Stimulated activated CD4-positive, alpha-beta T cell treated with anti-CD3 and anti-CD28 coated beads, Interleukin-1b, Interleukin-23, amount 100 ng/mL, for 48 hours (primary cell): ENCODE results near the gene LRP1.

Experiments
- DNase-seq: peaks from one replicate; pipeline ENCODE4 v3.0.0-alpha.2; 2020

The LRP1 gene

DNA sequence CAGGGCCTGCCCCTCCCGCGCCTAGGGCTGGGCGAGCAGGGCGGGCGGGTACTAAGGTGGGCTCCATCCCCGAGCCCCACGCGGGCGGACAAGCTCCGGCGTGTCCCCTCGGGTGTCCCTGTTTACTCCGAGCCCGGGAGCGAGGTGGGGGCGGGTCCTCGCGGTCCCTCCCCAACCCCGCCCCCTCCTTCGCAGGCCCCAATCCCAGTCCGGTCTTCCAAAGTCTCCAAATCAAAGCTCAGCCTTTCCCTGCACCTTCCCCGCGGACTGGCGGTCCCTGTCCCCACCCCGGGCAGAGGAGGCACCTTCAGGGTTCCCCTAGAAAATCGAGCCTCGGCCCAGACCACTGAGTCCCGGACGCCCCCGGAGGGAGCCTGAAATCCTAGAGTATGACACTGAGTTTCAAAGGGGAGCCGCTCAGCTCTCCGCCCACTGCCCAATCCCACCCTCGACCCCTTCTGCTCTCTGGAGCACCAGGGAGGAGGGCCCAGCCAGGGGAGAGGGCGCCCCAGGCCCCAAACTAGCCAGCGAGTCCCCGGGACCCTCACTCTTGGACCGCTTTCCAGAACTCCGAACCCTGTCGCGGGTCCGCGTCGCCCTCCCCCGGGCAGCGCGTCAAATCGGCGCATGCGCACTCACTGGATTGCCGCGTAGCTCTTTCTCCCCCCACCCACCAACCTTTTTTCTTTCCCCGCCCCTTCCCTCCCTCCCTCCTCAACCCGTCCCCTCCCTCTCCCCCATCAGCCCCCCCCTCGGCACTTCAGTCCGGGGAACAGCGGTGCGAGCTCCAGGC lies at the start of gene LRP1:
LRP1 (plus strand) TSS at position 758 of the 793 bp plus-strand sequence. CDS start 482 bp downstream, outside the sequence.
- peak; percentile 66 for DNase-seq

DNA sequence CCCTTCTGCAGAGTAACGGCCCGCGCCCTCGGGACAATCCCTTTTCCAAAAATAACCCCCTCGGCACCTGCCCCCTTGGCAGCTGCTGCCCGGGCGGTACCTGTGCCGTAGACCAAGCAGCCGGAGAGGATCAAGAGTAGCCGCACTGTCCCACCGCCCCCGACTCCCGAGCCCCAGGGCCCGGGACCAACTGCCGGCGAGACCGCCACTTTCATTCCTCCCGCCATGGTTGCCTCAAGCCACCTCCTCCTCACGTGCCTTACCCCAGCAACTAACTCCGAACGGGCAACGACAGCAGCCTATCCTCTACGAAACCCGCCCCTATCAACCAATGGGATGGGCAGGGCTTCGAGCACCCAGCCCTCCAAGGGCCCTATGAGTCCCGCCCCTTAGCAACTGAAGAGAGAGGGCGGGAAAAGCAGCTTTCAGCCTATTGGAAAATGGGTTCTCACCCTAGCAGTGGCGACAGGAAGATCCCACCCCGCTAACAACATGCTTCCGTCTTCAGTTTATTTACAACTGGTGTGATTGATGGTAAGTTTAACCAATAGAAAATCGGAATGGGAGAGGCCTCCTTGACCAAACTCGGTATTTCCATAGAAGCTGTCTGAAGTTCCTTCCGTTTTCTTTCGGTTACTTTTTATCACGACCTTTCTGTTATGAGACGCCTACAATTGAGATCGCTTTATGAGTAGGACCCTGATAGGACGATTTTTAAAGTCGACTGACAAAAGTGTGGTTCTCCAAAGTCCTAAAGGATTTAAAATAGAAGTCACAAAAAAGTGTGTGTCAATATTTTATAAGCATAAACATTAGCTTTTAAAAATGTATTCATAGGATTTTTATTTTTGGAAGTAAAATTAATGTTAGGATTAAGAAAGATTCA lies 49.5 kb upstream of the LRP1 start, which contains the start of gene NEMP1:
NEMP1 (minus strand) TSS at position 273 of the 886 bp plus-strand sequence; CDS start at position 227, 46 bp downstream.
- DNase-seq: peak; percentile 98

DNA sequence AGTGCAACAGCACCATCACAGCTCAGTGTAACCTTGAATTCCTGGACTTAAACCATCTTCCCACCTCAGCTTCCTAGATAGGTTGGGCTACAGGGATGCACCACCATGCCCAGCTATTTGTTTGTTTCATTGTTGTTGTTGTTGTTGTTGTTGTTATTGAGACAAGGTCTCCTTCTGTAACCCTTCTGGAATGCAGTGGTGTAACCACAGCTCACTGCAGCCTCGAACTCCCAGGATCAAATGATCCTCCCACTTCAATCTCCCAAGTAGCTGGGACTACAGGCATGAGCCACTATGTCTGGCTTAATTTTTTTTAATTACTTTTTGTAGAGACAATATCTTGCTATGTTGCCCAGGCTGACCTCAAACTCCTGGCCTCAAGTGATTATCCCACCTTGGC lies 48.5 kb upstream of the LRP1 start:
- DNase-seq: no peak

DNA sequence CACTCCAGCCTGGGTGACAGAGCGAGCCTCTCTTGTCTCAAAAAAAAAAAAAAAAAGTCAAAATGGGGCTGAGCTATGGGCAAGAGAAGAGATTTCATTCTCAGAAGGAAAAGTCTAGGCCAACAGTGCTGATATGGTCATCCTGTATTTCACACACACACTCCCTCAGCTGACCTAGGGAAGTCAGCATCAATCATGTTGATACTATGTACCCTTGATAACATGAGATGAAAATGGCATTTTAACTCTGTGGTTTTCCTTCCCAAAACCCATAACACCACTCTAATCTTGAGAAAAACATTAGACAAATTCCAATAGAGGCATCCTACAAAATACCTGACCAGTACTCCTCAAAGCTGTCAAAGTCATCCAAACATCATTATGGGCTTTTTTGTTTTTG lies 47.4 kb upstream of the LRP1 start:
- DNase-seq: no peak

DNA sequence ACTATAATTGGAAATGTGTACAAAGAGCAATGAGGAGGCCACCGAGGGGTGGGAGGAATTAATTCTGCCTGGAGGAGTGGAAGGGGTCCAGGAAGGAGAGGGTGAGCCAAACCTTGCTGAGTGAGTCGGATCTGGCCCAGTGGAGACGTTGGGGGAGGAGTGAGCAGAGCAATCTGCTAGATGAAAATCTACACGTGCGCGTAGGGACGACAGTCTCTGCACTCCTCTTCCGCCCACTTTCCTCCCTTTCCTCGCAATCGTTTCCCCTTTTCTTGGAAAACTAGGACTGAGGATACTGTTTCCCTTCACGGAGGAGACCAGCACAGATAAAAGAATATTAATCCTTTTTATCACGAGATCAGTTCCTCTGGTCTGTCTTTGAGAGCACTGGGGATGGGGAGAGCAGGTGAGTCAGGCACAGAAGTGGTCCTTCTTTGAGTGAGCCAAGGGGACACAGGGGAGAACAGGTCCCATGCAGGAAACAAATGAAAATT lies 42.2 kb upstream of the LRP1 start:
- peak; percentile 43 for DNase-seq

DNA sequence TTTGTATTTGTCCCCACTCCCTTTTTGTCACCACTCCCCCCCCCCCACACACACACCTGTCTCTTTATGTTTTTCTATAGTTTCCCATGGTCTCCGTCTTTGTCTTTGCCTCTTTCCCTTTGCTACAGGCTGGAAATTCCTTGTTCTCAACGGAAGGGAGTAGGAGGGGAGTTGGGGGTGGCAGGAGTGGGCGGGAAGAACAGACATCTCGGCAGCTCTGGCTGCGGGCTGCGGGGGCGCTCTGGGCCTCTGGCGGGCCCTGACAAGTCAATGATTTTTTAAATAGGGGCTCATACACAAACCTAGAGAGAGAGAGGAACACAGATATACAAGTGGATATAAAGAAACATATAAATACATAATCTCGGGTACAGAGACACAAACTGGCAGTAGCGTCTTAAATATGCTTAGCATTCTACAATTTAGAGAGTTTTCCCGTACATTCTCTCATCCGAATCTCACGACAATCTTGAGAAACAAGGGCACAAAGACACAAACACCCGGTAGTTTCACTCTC lies 41.7 kb upstream of the LRP1 start:
- DNase-seq: peak; percentile 37

DNA sequence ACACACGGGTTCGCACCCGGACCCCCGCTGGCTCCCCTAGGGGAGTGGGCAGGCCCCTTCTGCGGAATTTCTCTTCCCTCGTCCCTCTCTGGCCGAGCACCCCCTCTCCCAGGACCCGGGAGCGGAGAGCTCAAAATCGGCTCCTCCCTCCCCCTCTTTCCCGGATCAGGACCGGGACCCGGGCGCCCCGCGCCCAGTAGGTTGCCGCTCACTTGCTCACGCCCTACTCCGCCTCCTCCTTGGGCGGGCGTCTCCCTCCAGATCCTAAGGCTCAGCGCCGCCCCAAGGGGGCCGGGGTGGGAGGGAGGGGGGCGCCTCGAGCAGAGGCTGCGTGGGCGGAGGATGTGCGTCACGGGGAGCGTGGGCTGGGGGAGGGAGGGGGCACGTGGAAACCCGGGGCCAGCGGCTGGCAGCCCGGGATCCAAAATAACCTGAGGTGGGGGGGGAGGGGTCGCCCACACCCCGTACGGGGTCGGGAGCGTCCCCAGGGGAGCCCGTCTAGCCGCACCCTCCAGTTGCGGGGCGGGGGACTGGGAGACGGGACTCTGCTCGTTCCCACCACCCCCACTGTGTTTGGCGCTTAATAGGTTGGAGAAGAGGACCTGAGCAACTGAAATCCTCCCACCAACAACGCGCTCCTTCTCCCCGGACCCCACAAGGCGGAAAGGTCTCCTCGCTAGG lies 41.1 kb upstream of the LRP1 start:
- DNase-seq: peak; percentile 91

DNA sequence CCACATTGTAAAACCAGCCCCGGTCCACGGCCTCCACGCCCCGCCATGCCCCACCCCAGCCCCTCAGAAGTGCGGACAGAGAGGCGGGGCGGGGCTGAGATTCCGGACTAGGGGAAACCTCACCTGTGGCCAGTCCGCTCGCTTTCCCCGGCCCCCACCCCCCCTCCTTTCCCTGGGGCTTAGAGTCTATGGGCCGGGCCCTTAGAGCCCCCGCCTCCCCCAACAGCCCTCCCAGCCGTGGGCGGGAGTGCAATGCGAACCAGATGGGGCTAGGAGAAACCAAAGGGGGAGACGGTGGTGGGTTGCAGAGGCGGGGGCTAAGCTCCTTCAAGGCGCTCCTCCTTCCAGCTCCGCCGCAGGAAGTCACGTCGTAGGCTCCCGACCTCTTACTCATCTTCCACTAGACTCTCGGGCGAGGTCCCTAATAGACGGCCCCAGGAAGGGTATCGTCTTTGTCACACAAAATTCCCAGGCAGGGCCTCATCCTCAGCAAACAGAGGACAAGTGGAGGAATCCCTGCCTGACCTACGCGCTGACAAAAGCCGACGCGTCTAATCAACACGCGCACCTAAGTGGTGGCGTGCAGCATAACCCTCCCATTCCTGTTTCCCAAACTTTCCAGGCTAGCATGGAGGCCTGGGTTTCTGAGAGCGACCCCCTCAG lies 40.5 kb upstream of the LRP1 start:
- peak; percentile 85 for DNase-seq

DNA sequence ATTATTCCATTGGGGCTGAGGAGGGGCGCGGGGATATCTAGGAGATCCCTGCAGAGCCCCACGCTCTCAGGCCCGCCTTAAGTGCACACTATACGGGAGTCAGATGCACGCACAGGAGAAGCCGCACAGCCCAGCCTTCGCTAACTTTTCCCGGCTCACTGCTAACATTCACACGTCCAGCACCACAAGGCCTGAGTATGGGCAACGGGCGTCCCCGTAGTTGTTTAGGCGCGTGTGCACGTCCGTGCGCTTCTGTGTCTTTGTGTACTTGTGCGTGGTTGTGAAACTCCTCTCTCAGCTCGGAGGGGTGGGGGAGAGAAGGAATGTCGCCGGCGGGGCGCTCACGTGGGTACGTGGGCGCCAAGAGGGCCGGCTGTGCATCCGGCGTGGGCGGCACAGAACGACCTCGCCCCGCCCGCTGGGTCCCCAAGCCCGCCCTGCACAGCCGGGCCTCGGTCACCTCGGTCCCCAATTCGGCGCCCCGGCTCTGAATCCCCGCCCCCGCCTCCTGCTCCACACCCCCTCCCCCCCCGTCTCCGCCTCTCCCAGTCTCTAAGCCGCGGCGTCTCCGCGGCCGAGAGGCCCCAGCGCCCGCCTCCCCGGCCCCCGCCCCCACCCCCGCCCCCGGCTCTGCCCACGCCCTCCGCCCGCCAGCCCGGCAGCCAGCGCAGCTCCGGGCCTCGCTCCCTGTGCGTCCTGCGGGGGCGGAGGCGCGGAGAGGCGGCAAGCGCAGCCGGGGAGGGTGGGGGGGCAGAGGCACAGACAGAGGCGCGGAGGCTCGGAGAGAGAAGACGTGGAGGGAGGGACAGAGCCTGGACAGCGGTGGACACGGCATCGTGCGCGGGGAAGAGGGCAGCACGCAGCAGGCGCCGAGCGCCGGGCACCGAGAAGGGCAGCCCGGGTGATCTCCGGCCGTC lies 39.7 kb upstream of the LRP1 start, which contains the start of gene NAB2:
NAB2 (plus strand) TSS at position 761 of the 917 bp plus-strand sequence. CDS start 158 bp downstream, outside the sequence.
- peak; percentile 90 for DNase-seq

DNA sequence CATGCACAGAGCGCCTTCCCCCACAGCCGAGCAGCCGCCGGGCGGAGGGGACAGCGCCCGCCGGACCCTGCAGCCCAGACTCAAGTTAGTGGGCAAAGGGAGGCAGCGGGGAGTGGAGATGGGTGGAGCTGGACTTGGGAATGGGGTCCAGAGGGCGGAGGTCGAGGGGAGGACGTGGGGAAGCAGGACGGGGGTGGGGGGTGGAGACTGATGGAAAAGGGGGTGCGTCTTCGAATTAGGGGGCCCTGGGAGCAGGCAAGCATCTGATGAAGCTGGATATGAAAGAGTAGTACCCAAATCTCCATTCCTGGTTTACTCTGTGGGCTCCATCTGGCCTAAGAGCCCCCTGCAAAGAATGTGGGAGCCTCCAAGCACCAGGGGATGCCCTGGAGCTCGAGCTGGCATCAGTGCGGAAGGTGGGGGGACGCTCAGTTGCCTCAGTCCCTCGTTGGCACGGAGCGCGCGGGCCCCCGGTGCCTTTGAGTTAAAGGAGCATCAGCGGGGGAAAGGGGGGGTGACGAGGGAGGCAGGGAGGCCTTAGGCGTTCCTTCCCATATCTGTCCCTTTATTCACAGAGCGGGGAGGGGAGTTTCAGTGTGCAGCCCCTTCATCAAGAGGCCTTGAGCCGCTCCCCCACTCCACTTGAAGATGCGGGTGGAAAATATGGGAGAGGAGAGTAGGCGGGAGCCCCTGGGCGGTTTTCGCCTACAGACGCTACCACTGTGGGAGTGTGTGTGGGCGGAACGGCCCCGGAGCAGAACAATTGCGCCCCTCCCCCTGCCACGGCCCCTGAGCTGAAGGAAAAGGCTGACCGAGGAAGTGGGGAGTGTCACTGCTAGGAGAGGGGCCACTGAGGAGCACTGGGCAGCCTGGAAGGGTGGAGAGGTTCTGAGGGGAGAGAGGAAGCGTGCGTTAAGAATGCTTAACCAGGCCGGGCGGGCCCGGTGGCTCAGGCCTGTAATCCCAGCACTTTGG lies 38.7 kb upstream of the LRP1 start:
- DNase-seq: peak; percentile 55

DNA sequence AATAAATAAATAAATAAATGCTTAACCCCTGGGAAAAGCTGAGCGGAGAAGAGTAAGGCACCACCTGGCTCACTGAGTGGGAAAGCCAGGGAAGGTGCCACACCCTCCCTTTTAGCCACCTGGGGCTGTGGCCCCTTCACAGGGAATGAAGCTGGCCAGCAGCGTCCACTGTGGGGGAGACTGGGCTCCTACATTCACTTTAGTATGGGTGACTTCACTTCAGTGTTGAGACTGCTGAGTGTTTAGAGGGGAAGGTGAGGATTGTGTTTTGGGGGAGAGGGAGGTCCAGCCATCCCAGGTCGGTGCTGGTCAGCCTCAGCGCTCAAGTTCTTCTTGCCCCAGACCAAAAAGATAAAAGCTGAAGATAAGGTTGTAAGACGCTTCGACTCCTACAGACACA lies 37.8 kb upstream of the LRP1 start:
- DNase-seq: no peak

DNA sequence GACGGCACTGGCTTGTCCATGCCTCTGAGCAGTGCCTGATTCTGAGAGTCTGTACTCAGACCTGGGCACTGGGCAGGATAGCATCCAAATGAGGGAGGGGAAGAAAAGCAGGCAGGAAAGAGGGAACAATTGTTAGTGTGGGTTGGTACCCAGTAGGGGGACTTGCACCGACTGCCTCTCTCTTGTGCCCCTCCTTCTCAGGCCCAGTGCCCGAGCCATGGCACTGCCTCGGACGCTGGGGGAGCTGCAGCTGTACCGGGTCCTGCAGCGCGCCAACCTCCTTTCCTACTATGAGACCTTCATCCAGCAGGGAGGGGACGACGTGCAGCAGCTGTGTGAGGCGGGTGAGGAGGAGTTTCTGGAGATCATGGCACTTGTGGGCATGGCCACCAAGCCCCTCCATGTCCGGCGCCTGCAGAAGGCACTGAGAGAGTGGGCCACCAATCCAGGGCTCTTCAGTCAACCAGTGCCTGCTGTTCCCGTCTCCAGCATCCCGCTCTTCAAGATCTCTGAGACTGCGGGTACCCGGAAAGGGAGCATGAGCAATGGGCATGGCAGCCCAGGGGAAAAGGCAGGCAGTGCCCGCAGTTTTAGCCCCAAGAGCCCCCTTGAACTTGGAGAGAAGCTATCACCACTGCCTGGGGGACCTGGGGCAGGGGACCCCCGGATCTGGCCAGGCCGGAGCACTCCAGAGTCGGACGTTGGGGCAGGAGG lies 37.2 kb upstream of the LRP1 start:
- no peak for DNase-seq

DNA sequence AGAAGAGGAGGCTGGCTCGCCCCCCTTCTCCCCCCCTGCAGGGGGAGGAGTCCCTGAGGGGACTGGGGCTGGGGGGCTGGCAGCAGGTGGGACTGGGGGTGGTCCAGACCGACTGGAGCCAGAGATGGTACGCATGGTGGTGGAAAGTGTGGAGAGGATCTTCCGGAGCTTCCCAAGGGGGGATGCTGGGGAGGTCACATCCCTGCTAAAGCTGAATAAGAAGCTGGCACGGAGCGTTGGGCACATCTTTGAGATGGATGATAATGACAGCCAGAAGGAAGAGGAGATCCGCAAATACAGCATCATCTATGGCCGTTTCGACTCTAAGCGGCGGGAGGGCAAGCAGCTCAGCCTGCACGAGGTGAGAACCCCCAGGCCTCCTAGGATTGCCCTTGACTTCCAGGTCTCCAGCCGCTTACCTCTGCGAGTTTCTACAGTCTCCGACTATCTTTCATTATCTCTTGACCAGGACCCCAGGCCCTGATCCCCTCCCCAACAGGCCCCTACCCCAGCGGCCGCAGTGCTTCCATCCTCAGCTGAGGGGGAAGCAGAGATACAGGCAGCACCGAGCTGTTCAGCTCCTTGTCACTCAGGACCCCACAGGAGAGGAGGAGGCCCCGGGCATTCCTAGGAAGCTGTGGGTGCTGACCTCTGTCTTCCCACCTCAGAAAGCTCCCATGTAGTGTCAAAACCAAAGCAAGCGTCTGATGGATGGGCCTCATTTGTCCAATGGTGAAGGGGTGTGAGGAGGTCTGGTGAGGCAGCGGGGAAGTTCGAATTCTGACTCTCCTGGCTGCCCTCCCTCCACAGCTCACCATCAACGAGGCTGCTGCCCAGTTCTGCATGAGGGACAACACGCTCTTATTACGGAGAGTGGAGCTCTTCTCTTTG lies 36.4 kb upstream of the LRP1 start:
- no peak for DNase-seq

DNA sequence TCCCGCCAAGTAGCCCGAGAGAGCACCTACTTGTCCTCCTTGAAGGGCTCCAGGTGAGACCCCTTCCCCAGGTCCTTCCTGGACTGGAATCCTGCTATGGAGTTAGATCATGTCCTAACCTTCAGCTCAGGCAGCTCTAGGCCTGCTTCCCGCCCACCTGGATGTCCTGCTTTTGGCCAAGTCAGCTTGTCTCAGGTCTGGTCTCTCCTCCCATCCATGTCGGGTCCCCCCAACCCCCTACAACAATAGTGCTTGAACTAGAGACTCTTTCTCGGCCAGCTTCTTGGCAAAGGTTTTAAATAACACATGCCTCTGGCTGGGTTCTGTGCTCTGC lies 35.8 kb upstream of the LRP1 start:
- no peak for DNase-seq

DNA sequence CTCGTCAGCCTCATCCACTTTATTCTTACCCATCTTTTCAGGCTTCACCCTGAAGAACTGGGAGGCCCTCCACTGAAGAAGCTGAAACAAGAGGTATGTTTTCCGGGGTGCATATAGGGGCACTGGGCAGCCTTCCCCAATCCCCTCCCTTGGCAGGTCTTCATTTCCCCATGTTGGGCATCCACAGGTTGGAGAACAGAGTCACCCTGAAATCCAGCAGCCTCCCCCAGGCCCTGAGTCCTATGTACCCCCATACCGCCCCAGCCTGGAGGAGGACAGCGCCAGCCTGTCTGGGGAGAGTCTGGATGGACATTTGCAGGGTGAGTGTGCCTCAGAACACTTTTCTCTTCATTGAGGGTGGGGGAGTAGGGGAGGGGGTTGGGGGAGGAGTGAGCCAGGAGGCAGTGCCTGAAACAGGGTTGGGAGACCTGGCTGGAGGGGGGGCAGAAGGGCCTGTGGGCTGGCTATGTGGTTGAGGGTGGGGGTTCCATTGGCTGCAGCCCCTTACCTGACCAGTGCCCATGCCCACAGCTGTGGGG lies 35.3 kb upstream of the LRP1 start:
- no peak for DNase-seq

DNA sequence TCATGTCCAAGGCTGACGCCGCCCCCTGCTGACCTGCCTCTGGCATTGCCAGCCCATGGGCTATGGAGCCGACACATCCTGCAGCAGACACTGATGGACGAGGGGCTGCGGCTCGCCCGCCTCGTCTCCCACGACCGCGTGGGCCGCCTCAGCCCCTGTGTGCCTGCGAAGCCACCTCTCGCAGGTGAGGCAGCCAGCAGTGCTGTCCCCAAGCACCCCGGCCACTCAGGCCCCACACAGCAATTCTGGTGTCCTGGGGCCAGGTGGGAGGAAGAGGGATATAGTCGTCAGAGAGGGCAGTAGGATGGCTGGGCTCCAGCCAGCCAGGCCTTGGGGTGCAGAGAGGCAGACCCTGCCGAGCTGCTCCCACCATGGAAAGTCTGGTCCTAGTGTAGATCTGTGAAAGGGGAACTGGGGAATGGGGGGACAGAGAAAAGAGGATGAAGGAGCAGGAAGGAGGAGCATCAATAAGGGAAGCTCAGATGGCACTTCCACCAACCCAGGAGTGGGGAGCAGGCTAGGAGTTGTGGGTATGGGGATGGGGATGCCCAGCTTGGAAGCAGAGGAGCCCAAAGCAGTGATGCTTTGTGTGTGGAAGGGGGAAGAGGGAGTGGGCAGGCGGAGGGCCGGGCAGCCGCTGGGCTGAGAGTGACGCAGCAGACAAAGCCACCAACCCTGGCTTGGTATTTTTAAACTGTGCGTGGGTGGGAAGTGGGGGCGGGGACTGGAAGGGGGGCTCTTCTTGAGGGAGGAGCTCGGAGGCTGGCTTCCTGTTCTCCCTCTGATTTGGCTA lies 34.7 kb upstream of the LRP1 start:
- peak; percentile 64 for DNase-seq
